ENCODE results near the gene ZDHHC1.

ZDHHC1 gene

GRCh38 chr16:67350324-67350723, 66.0 kb downstream of the ZDHHC1 start:
- DNase-seq: no peak

GRCh38 chr16:67349172-67349571, 67.1 kb downstream of the ZDHHC1 start:
- no peak for DNase-seq

- no peak for DNase-seq
Observed at GRCh38 chr16:67346341-67346740, 69.9 kb downstream of the ZDHHC1 start.

GRCh38 chr16:67345401-67345800, 70.9 kb downstream of the ZDHHC1 start:
- DNase-seq: no peak
